Upper lobe of left lung (tissue), 4 donors: ENCODE results near the gene ACTC1.

Source experiments
- CTCF ChIP-seq, 6 experiments: fragments of 450-650 bp in 4 of 6; fragments of 200-600 bp in 2 of 6; sonication (generic) in 2 of 6; IDR thresholded peaks; one replicate each; pipeline ENCODE4 v1.5.1; 2016 to 2019; ENCODE audit warnings: antibody characterized with exemption in 6 of 6
- POLR2A ChIP-seq, 4 donors: fragments of 450-650 bp; IDR thresholded peaks; one replicate each; pipeline ENCODE4 v1.5.1; 2016 to 2017; ENCODE audit warnings: antibody characterized with exemption in 4 of 4, mild to moderate bottlenecking in 2 of 4
- POLR2AphosphoS5 ChIP-seq, 2 donors: sonication (generic); formaldehyde crosslinking; IDR thresholded peaks; one replicate each; pipeline ENCODE4 v1.5.1; 2017; ENCODE audit warnings: antibody characterized with exemption in 2 of 2

GRCh38 chr15:34765741-34766140 is 29.6 kb downstream of the ACTC1 start:
- TF ChIP-seq CTCF (IDR thresholded peaks at IDR 0.05), result no peak
- no peak for TF ChIP-seq POLR2AphosphoS5 (IDR thresholded peaks at IDR 0.05)
- TF ChIP-seq POLR2A (IDR thresholded peaks at IDR 0.05), result no peak
